Stomach (tissue), 9 donors: Measurements from ENCODE around the gene DGKA. TPM values are rescaled to one million over a fixed set of nuclear protein-coding genes. Genes with fewer than 3 reads are reported as not detected.
A peak's percentile ranks its signal among the peaks of the same experiment; 100 is the strongest.

Experiments used
- DNase-seq, 2 donors: peaks; one replicate each; pipeline versions ENCODE4 v3.0.0 to v3.0.0-alpha.2; 2013 to 2019
- H3K27ac ChIP-seq, 5 donors: fragments of 200-600 bp in 4 of 5; sonication (generic) in 4 of 5; one replicate each; pipeline ENCODE4 v1.5.1; 2013 to 2019; ENCODE audit warnings: mild to moderate bottlenecking in 1 of 5, moderate library complexity in 1 of 5
- H3K27me3 ChIP-seq, 3 donors: fragments of 200-600 bp; sonication (generic); one replicate each; pipeline ENCODE4 v1.5.1; 2017 to 2019; ENCODE audit warnings: mixed run types in 1 of 3
- H3K36me3 ChIP-seq, 4 donors: fragments of 200-600 bp; sonication (generic); 1 replicate in 3 of 4; 2 replicates in 1 of 4; pipeline ENCODE4 v1.5.1; 2016 to 2019
- H3K4me1 ChIP-seq, 4 donors: fragments of 200-600 bp; sonication (generic); one replicate each; pipeline ENCODE4 v1.5.1; 2016 to 2019
- H3K4me3 ChIP-seq, 4 donors: fragments of 200-600 bp; sonication (generic) in 3 of 4; one replicate each; pipeline ENCODE4 v1.5.1; 2016 to 2019; ENCODE audit warnings: mild to moderate bottlenecking in 1 of 4
- H3K9me3 ChIP-seq, 4 donors: fragments of 200-600 bp; sonication (generic); one replicate each; pipeline ENCODE4 v1.5.1; 2016 to 2019
- EP300 ChIP-seq: sonication (generic); formaldehyde crosslinking; IDR thresholded peaks from one replicate; pipeline ENCODE4 v1.6.1; 2017; ENCODE audit warnings: antibody characterized with exemption
- POLR2A ChIP-seq, 4 donors: fragments of 450-650 bp; IDR thresholded peaks; one replicate each; pipeline ENCODE4 v1.6.1; 2016; ENCODE audit warnings: antibody characterized with exemption in 4 of 4, control low read depth in 2 of 4, mild to moderate bottlenecking in 1 of 4, moderate library complexity in 1 of 4
- POLR2AphosphoS5 ChIP-seq, 3 donors: sonication (generic); formaldehyde crosslinking; IDR thresholded peaks; one replicate each; pipeline ENCODE4 v1.6.1; 2016; ENCODE audit warnings: antibody characterized with exemption in 3 of 3
- WGBS, 5 donors: extraction: QIAGEN DNeasy Blood & Tissue Kit in 3 of 5; methylation state at CpG; one replicate each; pipeline versions ENCODE4 v1.1.5 to v1.1.7; 2013 to 2018; 5-methylcytosine and 5-hydroxymethylcytosine counted together
- intact Hi-C: fragments of 100-400 bp; cut with DNase I; formaldehyde crosslinking; loops from one replicate; pipeline ENCODE4 v1.15.1; 2023; ENCODE audit warnings: low total_unique reads
- polyA plus RNA-seq, 3 donors: library from polyadenylated mRNA; stranded (reverse); fragments of 200-250 nt; gene quantifications; one replicate each; pipeline ENCODE4 v1.2.3, GENCODE V29; 2013
- total RNA-seq, 5 donors: library from RNA; depleted of rRNA; stranded (reverse); fragments of >200 nt; gene quantifications; one replicate each; pipeline versions ENCODE4 v1.1.0 to v1.2.3, GENCODE V29; 2014 to 2016
- TF ChIP-seq, protein P1 (sequence below), 7 experiments: fragments of 450-650 bp in 4 of 7; fragments of 200-600 bp in 3 of 7; sonication (generic) in 3 of 7; IDR thresholded peaks; one replicate each; pipeline ENCODE4 v1.5.1; 2016 to 2019; ENCODE audit warnings: antibody characterized with exemption in 7 of 7, control low read depth in 2 of 7, mild to moderate bottlenecking in 1 of 7
- donor health status: healthy with polysubstance abuse.
- donor health status: Bipolar disorder and iron deficiency.
- donor health status: healthy.

DGKA gene
- total and polyA plus RNA-seq, 8 donors = 13.0 to 418 (median 74.1) TPM

DNA sequence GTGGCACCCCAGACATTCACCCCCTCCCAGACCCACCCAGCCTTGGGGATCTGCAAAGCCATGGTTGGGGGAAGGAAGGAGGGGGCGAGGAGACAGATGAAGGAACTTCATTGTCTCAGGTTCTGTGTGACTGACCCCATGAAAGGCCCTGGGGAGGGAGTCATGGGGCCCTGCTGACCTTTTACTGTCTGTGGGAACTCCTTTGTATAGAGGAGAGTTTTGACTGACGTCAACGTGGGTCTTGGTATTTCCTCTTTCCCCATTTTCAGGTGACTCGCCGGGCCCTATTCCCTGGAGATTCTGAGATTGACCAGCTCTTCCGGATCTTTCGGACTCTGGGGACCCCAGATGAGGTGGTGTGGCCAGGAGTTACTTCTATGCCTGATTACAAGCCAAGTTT is 39.8 kb downstream of the DGKA start:
- no peak for DNase-seq
- no peaks in the 10 kb centered on the region for H3K27me3 ChIP-seq
- H3K36me3 ChIP-seq = peaks cover 0 to 17% (median 14%) of the 10 kb centered on the region in 4 donors
- intact Hi-C loops = no loop called here
- 89 to 98% (median 92%) methylated on average over 7 of the region's 7 CpGs for WGBS, 5 donors
- no peak for TF ChIP-seq POLR2A (IDR thresholded peaks at IDR 0.05)
- TF ChIP-seq EP300 = no peak
- TF ChIP-seq POLR2AphosphoS5 (IDR thresholded peaks at IDR 0.05) = no peak
- no peak overlapping the region for H3K4me3 ChIP-seq
- H3K27ac ChIP-seq = peak overlapping the region in 2 of 5 donors; percentile 96 to 98
- H3K9me3 ChIP-seq = no peaks in the 10 kb centered on the region
- peaks cover 28 to 57% (median 42%) of the 10 kb centered on the region in 4 donors for H3K4me1 ChIP-seq

DNA sequence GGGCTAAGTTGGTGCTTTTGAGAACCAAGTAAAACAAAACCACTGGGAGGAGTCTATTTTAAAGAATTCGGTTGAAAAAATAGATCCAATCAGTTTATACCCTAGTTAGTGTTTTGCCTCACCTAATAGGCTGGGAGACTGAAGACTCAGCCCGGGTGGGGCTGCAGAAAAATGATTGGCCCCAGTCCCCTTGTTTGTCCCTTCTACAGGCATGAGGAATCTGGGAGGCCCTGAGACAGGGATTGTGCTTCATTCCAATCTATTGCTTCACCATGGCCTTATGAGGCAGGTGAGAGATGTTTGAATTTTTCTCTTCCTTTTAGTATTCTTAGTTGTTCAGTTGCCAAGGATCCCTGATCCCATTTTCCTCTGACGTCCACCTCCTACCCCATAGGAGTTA is 41.1 kb downstream of the DGKA start:
- intact Hi-C loops = no loop called here
- 40 to 53% (median 47%) methylated on average over 3 of the region's 3 CpGs for WGBS, 5 donors
- Histone ChIP-seq H3K9me3 (no peaks in the 10 kb centered on the region), H3K36me3 (peaks cover 0 to 20% (median 16%) of the 10 kb centered on the region in 4 donors), H3K4me1 (peaks cover 35 to 64% (median 48%) of the 10 kb centered on the region in 4 donors), H3K27me3 (no peaks in the 10 kb centered on the region), H3K27ac (peak overlapping the region in 4 of 5 donors; percentile 91 to 98 (median 96)), H3K4me3 (no peak overlapping the region)
- no peak for TF ChIP-seq EP300
- TF ChIP-seq POLR2A (IDR thresholded peaks at IDR 0.05) = no peak
- TF ChIP-seq, protein P1, sequence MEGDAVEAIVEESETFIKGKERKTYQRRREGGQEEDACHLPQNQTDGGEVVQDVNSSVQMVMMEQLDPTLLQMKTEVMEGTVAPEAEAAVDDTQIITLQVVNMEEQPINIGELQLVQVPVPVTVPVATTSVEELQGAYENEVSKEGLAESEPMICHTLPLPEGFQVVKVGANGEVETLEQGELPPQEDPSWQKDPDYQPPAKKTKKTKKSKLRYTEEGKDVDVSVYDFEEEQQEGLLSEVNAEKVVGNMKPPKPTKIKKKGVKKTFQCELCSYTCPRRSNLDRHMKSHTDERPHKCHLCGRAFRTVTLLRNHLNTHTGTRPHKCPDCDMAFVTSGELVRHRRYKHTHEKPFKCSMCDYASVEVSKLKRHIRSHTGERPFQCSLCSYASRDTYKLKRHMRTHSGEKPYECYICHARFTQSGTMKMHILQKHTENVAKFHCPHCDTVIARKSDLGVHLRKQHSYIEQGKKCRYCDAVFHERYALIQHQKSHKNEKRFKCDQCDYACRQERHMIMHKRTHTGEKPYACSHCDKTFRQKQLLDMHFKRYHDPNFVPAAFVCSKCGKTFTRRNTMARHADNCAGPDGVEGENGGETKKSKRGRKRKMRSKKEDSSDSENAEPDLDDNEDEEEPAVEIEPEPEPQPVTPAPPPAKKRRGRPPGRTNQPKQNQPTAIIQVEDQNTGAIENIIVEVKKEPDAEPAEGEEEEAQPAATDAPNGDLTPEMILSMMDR (IDR thresholded peaks at IDR 0.05) = no peak
- no peak for TF ChIP-seq POLR2AphosphoS5 (IDR thresholded peaks at IDR 0.05)
- peak in 1 of 2 donors; percentile 48 for DNase-seq

DNA sequence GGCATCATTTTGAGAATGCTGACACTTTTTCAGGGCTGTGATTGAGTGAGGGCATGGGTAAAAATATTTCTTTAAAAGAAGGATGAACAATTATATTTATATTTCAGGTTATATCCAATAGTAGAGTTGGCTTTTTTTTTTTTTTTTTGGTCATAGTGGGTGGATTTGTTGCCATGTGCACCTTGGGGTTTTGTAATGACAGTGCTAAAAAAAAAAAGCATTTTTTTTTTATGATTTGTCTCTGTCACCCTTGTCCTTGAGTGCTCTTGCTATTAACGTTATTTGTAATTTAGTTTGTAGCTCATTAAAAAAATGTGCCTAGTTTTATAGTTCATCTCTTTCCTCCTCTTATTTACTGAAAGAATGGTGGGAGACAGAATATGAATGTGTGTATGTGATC is 41.5 kb downstream of the DGKA start:
- Histone ChIP-seq H3K4me3 (peak overlapping the region; percentile 48 to 64 (median 56)), H3K27ac (peak overlapping the region; percentile 91 to 98 (median 95)), H3K9me3 (no peaks in the 10 kb centered on the region), H3K27me3 (no peaks in the 10 kb centered on the region), H3K4me1 (peaks cover 35 to 64% (median 48%) of the 10 kb centered on the region in 4 donors), H3K36me3 (peaks cover 0 to 20% (median 19%) of the 10 kb centered on the region in 4 donors)
- no peak for DNase-seq
- no peak for TF ChIP-seq POLR2AphosphoS5 (IDR thresholded peaks at IDR 0.05)
- TF ChIP-seq POLR2A (IDR thresholded peaks at IDR 0.05) = no peak
- WGBS, 5 donors = 16 to 32% (median 21%) methylated on average over 1 of the region's 1 CpG
- intact Hi-C loops = no loop called here

DNA sequence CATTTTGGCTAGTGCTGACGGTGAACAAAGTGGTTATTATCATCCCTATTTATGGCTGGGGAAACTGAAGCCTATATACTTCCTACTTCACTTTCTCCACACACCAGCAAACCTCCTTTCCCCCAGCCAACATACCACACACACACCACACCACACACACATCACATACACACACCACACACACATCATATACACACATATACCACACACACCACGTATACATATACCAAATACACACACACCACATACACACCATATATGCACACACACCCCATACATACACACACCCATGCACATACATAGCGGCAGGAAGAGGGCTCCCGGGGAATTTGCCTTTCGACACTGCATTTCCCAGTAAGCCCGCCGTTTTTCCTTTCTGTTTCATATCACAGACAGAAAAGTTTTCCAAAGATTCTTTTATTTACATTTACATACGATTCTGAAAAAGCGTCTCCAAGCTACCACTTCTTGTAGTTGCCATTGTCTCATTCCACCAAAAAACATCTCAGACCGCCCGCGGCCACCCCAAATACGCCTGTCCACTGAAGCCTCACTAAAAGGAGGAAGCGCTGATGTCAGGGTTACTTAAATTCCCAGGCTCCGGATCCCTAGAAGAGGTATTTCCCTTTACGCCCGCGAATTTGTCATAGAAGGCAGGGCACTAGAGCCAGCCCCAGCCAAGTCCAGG is 42.1 kb downstream of the DGKA start:
- Histone ChIP-seq H3K4me3 (peak overlapping the region; percentile 48 to 64 (median 56)), H3K27me3 (no peaks in the 10 kb centered on the region), H3K4me1 (peaks cover 34 to 64% (median 49%) of the 10 kb centered on the region in 4 donors), H3K27ac (peak overlapping the region; percentile 91 to 98 (median 95)), H3K9me3 (no peaks in the 10 kb centered on the region), H3K36me3 (peaks cover 0 to 20% (median 20%) of the 10 kb centered on the region in 4 donors)
- TF ChIP-seq, protein P1 (IDR thresholded peaks at IDR 0.05) = no peak
- peak in 2 of 4 donors; percentile 39 to 69 for TF ChIP-seq POLR2A (IDR thresholded peaks at IDR 0.05)
- TF ChIP-seq POLR2AphosphoS5 (IDR thresholded peaks at IDR 0.05) = peak; percentile 50 to 92 (median 80)
- intact Hi-C loops = no loop called here
- 0 to 1% (median 1%) methylated on average over 18 of the region's 18 CpGs for WGBS, 5 donors
- peak in 1 of 2 donors; percentile 78 for DNase-seq

DNA sequence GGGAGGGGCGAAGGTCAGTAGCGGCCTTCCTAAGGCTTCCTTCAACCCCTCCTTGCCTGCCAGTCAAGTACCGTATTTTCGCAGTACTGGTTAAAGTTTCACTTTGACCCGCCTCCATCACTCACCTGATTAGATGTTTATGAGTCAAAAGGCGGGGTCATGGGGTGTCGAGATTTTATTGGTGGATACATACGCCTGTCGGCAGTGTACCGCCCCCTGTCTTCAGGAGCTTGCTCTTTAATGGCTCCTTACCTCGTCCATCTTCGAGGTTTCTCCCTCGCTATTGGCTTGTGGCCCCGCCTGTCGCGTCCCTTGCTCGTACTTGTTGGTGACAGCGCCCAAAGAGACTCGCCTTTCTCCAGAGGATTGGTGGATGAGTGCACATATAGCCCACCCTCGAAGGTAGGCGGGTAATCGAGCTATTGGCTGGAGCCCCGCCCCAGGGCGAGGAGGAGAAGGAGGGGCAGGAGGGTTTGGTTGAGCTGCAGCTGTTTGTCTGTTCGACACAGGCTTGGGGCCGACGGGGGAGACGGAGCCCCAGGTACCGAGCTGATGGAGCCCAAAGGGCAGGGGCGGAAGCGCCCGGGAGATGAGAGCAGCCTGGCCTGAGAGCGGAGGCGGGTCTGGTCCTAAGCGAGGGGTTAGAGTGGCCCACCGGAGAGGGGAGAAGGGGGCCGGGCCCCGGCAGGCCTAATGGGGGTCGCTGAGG is 42.8 kb downstream of the DGKA start, which contains the start of gene RAB5B:
RAB5B (plus strand) TSS at position 480 of the 709 bp plus-strand sequence. CDS start 12,883 bp downstream, outside the sequence.
- intact Hi-C loops = no loop called here
- peaks cover 0 to 24% (median 20%) of the 10 kb centered on the region in 4 donors for H3K36me3 ChIP-seq
- TF ChIP-seq POLR2A (IDR thresholded peaks at IDR 0.05) = peak in 2 of 4 donors; percentile 94 to 96
- TF ChIP-seq EP300 = no peak
- TF ChIP-seq POLR2AphosphoS5 (IDR thresholded peaks at IDR 0.05) = peak; percentile 74 to 99 (median 98)
- TF ChIP-seq, protein P1 (IDR thresholded peaks at IDR 0.05) = peak in 3 of 7 experiments; percentile 31 to 52 (median 50)
- WGBS, 5 donors = 0 to 1% (median 0%) methylated on average over 11 to 39 of the region's 39 CpGs
- DNase-seq = peak; percentile 99 to 100
- no peaks in the 10 kb centered on the region for H3K9me3 ChIP-seq
- no peaks in the 10 kb centered on the region for H3K27me3 ChIP-seq
- H3K4me3 ChIP-seq = peak within 1 kb of the TSS; percentile 82 to 96 (median 90)
- peak within 1 kb of the TSS; percentile 92 to 99 (median 97) for H3K27ac ChIP-seq
- H3K4me1 ChIP-seq = peaks cover 41 to 64% (median 55%) of the 10 kb centered on the region in 4 donors
